IPS-11a (cell line): Measurements from ENCODE around the gene LHFPL2.

ENCODE experiments used
- H3K4me3 ChIP-seq: one replicate; pipeline ENCODE4 v1.5.1; 2013; ENCODE audit warnings: low read depth, low read length, control low read depth

The LHFPL2 gene

DNA sequence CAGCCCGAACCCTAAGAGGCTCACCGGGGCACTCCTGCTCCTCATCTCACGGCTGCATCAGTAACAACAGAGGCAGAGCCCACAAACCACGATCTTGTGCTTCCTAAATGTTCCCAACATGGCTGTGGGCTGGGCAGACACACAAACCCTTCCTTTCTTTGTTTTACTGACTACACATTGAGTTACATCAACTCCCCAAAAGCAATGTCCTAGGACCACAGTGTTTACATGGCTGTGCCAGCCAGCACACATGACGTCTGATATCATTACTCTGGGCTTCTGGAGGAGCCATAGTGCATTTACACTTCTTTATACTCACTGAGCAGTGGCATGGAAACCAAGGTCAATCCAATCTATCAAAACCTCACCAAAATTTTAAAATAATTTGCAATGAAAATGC lies 101.4 kb downstream of the LHFPL2 start:
- H3K4me3 ChIP-seq: no peak overlapping the region

DNA sequence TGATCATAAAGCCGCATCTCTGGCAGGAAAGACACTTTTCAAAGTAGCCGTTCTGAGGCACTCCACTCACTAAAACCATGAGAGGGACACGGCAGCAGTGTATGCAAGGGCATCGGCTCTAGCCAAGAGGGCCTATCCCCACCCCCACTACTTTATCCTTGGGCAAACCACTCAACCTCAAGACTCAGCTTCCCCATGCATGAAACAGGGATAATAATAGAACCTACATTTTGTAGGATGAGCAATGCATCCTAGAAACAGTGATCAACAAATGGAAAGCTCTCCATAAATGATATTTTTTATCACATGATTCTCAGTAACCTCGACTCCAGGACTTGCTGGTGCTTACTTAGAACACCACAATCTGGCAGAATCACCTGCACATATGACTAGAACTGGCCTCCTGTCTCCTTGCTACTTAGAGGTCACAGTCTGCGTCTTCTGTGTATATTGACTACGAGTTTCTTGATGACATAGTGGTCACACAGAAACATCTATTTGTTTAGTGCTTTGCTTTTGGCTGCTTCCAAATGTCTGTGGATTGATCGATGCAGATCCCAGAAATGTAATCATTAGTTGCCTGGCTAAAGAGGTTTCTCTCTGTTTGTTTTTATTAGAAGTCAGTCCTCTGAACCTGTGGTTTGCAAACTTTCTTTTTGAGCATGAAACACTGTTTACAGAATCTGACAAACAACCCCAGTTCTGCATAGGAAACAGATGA lies 102.1 kb downstream of the LHFPL2 start:
- no peak overlapping the region for H3K4me3 ChIP-seq

GRCh38 chr5:78545406-78545805 lies 103.2 kb downstream of the LHFPL2 start:
- no peak overlapping the region for H3K4me3 ChIP-seq

GRCh38 chr5:78544561-78545201 lies 103.9 kb downstream of the LHFPL2 start:
- no peak overlapping the region for H3K4me3 ChIP-seq

- H3K4me3 ChIP-seq: no peak overlapping the region
Measured at GRCh38 chr5:78543916-78544315, 104.7 kb downstream of the LHFPL2 start.

DNA sequence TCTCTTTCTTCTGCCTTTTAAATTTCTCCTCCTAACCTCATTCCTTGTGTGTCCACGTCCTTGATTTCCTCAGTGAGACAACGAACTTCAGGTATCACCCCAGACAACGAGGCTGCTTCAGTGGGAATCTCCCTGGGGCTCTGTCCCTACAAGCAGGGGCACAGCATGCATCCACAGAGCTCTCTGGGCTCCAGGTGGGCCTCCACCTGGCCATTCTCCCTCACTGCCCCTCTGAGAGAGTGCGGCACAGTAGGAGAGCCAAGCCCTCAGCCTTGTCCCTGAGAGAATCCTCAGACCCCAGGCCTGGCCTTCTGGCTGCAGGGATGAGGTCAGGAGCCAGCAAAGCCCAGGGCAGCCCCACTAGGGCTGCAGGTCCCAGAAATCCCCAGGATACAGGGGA lies 105.3 kb downstream of the LHFPL2 start:
- no peak overlapping the region for H3K4me3 ChIP-seq

DNA sequence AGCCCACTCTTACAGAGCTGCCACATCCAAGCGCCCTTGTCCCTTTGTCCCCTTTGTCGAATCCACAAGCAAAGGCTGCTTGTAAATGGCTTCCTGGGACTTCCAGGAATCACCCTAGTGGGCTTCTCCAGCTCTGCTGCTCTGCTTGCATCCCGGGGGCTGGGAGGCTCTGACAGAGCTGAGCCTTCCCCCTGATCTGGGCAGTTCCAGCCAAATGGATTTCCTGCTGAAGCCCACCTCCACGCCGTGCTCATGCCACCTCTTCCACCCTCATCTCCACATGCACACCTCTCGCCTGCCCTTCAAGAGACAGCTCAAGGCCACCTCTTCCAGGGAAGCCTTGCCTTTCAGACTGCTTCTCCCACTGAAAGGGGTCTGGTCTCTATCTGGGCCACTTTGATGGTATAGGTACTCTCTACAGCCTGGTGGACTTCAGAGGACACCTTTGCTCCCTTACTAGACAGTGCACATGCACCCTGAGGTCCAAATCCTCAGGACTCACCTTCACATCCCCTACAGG lies 106.2 kb downstream of the LHFPL2 start:
- no peak overlapping the region for H3K4me3 ChIP-seq

DNA sequence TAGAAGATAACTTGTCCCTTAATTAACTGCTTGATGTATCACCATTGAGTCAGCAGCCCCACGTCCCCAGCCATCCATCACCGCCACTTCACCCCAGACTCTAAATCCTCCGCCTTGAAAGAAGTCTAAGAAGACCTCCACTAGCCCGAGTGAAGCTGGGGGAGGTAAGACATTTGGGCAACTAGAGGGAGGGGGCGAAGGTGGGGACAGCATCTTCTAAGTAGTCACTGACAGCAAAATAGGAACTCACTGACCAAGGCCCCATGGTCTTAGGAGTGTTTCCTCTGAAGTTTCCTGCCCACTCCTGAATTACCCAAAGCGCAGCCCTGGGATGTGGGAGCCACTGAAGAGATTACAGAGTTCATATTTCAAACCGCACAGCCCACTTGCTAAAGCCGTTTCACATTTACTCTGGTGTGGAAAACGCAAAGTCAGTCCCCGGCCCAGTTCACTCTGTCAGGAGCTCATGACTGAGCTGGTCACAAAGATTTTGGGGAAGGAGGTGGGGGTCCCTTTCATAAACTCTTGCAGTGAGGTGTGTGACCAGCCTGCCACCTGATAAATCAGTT lies 107.4 kb downstream of the LHFPL2 start:
- no peak overlapping the region for H3K4me3 ChIP-seq

DNA sequence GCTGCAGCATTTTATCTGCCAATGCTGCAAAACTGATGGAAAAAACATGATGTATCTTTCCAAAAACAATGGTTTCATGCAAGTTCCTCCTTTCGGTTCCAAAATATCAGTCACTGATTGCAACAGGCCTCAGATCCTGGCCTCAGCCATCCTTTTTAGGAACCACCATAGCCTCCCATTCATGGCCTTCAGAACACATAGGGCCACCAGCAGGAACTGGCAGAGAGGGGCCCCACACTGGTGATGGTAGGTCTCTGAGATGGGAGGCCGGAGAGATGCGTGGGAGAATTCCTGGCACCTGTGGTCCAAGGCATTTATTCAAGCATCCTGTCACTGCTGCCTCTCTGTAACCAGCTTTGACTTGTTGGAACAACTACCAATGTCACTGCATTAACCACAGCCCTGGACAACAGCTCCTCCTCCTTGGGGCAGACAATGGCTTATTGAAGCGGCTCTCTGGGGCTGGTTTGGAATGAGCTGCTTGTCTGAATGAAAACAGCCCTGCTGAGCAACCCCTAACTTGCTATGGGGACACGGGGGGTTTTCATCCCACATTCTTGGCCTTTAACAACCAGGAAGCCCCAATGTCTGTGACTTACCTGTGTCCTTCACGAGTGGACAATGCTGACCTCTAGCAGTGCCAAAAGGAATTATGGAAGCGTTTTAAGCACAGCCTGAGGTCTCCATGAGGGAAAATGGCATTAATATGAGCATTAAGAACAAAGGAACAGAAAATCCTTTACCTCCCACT lies 108.1 kb downstream of the LHFPL2 start:
- H3K4me3 ChIP-seq: no peak overlapping the region

- no peak overlapping the region for H3K4me3 ChIP-seq
Measured at GRCh38 chr5:78538240-78538850, 110.2 kb downstream of the LHFPL2 start.

GRCh38 chr5:78537821-78538220 lies 110.8 kb downstream of the LHFPL2 start:
- H3K4me3 ChIP-seq: no peak overlapping the region

- no peak overlapping the region for H3K4me3 ChIP-seq
Measured at GRCh38 chr5:78537411-78537810, 111.2 kb downstream of the LHFPL2 start.

- no peak overlapping the region for H3K4me3 ChIP-seq
Measured at GRCh38 chr5:78536661-78537196, 111.8 kb downstream of the LHFPL2 start.

GRCh38 chr5:78534905-78535200 lies 113.7 kb downstream of the LHFPL2 start:
- no peak overlapping the region for H3K4me3 ChIP-seq

- no peak overlapping the region for H3K4me3 ChIP-seq
Measured at GRCh38 chr5:78534148-78534904, 114.2 kb downstream of the LHFPL2 start.

- H3K4me3 ChIP-seq: no peak overlapping the region
Measured at GRCh38 chr5:78533356-78533755, 115.2 kb downstream of the LHFPL2 start.

GRCh38 chr5:78530342-78531096 lies 118.1 kb downstream of the LHFPL2 start:
- no peak overlapping the region for H3K4me3 ChIP-seq

- H3K4me3 ChIP-seq: no peak overlapping the region
Measured at GRCh38 chr5:78527925-78528324, 120.6 kb downstream of the LHFPL2 start.

GRCh38 chr5:78527054-78527859 lies 121.3 kb downstream of the LHFPL2 start:
- H3K4me3 ChIP-seq: no peak overlapping the region
